NCI-H1417 (cell line): ENCODE data around the gene ZMIZ1.
A peak's percentile ranks its signal among the peaks of the same experiment; 100 is the strongest.

Experiments used
- DNase-seq, 3 experiments: peaks; one replicate each; lab custom pipeline; 2025; lab: John Stamatoyannopoulos, UW

The ZMIZ1 gene

DNA sequence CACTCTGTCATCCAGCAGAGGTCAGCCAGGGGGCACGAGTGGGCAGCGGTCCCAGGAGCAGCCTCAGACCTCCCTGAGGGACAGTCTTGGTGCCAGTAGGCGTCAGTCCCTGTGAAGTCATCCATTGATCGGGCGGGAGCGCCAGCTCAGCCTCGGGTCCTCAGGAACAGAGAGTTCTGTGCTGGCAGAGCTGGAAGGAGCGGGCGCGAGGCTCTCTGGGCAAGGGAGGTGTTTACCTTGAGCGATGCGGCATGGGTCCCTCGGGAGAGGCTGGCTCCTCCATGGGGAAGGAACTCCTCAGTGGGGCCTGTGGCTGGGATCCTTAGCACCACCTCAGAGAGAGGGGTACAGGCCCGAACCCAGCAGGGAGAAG lies 177.4 kb downstream of the ZMIZ1 start:
- no peak for DNase-seq

GRCh38 chr10:79246606-79247275 lies 178.0 kb downstream of the ZMIZ1 start:
- DNase-seq = no peak

- DNase-seq = no peak
Observed at GRCh38 chr10:79247373-79248137, 178.8 kb downstream of the ZMIZ1 start.

DNA sequence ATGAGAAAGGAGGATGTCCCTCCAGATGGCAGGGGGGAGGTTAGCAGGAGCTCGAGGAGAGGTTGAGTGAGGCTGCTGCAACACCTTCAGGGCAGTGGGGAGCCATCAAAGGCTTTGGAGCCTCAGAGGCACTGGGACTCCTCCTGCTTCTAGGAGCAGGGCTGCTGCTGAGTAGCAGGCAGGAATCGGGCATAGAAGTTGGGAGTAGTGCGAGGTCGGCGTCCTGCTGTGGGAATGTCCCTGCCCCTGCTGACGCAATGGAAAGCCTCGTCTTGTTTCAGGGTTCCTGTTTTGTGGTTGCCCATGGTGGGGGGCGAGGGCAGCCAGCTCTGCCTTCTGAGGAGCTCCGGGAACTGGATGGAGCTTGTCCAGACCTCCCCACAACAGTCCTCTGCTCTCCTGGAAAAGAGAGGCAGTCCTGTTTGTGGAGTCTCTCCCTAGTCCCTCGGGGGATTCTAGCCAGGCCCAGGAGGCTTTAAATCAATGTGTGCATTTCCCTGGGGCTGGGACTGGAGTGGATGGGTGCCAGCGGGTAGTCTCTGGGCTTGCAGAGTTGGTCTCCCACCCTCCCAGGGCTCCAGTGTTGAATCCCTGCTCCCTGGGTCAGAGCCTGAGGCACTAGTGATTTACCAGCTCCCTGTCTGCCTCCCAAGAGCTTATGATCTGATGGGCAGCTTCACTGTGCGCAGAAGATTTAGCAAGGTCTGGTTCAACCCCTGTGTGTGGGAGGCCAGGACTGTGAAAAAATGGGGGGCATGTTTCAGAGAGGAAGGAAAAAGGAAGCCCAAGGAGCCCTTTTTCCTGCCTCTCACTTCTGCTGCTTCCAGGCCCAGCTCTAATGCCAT lies 179.8 kb downstream of the ZMIZ1 start:
- no peak for DNase-seq

- DNase-seq = no peak
Observed at GRCh38 chr10:79249186-79250121, 180.7 kb downstream of the ZMIZ1 start.

DNA sequence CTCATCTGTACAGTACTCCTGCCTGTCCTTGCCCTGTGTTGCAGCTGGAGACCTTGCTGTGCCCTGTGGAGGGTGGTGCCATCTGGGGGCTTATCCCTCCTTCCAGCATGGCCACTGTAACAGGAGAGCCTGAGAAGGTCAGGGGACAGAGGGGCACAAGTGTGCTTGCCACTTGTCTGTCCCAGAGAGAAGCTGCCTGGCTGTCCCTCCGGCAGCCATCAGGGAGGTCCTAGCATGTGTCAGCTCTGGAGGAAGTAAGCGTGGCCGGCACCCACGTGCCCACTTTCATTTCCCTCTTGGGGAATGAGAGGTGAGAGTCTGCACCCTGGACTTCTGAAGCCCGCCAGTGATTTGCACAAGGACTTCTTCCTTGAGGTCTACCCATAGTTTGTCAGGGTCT lies 181.5 kb downstream of the ZMIZ1 start:
- no peak for DNase-seq

- DNase-seq = no peak
Observed at GRCh38 chr10:79252450-79252849, 183.7 kb downstream of the ZMIZ1 start.

DNA sequence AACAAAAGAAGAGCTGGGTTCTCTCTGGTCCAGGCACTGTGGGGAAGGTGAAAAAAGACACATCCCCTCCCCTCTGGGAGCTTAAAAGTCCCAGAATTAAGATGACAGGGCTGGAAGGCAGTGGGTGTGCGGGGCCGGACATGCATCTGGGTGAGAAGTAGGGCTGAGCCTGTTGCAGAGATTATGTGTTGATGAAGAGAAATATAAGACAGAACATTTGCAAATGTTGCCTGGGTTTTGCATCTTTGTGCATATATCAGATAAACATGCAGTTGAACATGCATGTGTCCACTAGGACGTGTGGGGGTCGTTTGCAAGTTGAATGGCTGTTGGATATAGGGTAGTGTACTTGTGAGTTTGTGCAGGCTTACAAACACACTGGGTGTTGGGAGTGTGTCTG lies 184.2 kb downstream of the ZMIZ1 start:
- no peak for DNase-seq

- no peak for DNase-seq
Observed at GRCh38 chr10:79253704-79254103, 184.9 kb downstream of the ZMIZ1 start.

- no peak for DNase-seq
Observed at GRCh38 chr10:79254333-79255006, 185.7 kb downstream of the ZMIZ1 start.

- peak in 2 of 3 experiments; percentile 2 to 45 for DNase-seq
Observed at GRCh38 chr10:79255007-79255507, 186.3 kb downstream of the ZMIZ1 start.

GRCh38 chr10:79256264-79256806 lies 187.6 kb downstream of the ZMIZ1 start:
- DNase-seq = no peak

GRCh38 chr10:79258894-79259293 lies 190.1 kb downstream of the ZMIZ1 start:
- DNase-seq = no peak

GRCh38 chr10:79259834-79260233 lies 191.1 kb downstream of the ZMIZ1 start:
- DNase-seq = no peak

DNA sequence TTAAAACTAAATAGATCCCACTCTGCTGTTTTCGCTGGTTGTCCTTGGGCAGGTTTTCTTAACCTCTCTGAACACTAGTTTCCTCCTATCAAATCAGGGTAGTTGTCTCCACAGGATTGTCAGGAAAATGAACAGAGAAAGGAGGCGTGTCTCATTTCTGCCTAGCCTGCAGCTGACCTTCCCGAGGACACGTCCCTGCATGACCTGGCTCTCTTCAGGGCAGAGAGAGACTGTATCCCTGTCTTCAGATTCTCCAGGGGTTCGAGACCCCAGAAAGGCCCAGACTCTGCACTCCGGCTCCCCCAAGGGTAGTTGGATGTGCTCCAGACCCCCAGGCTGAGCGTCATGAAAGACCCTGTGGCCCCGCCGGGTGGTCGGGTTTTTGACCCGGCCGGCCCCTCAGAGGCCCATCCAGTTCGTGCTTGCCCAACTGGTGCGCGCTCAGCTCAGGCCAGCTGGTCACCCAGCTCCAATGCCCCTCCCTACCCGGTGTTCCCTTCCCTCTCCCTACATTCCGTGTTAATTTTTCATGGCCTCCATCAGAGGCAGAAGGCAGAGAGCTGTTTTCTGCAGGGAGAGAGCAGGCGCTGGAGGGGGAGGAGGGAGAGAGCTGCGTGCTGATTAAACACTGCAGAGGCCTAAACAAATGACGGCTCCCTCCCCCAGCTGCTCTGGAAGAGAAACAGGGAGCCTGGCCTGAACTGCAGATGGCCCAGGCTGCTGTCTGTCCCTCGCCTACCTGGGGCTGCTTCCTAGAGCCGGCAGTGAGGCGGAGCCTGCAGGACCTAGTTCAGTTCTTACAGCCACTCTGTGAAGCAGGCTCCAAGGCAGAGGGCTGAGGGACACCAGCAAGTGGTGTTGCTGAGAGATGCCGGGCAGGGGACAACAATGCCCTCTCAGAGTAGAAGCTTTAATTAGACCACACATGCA lies 192.3 kb downstream of the ZMIZ1 start:
- DNase-seq = peak in 2 of 3 experiments; percentile 62 to 84

DNA sequence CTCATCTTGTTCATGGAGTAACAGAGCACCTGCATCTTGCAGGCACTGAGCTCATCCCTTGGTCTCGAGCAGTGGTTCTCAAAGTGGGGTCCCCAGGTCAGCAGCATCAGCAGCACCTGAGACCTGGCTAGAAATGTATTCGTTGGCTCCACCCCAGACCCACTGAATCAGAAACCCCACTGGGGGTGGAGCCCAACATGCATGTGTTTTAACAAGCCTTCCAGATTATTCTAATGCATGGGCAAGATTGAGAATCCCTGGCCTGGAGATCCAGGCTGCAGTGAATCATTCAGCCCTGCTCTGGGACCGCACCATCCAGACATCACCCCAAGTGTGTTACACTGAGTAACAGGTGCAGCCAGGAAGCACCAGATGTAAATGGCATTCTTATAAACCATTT lies 193.4 kb downstream of the ZMIZ1 start:
- DNase-seq = no peak

GRCh38 chr10:79262959-79263746 lies 194.4 kb downstream of the ZMIZ1 start:
- DNase-seq = no peak

DNA sequence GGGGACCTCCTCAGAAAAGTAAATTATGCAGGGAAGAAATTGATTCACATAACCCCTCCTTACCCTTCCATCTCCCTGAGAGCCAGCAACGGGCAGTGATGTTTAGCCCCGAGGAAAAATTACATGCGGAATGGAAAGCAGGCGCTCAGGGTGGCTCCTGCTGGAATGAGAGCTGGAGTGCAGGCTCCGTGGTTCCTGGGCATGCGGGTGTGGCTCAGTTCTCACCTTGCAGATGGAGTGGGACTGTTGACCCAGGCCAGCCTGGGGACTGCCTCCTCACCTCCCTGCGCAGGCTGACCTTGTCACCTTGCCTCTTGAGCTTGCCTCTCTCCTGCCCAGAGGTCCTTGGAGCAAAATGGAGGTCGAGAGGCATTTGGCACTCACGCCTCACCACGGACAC lies 195.2 kb downstream of the ZMIZ1 start:
- no peak for DNase-seq

GRCh38 chr10:79264942-79265341 lies 196.2 kb downstream of the ZMIZ1 start:
- DNase-seq = peak in 1 of 3 experiments; percentile 1
